ENCODE results near the gene STRA8. TPM values are rescaled to one million over a fixed set of nuclear protein-coding genes. Genes with fewer than 3 reads are reported as not detected.

STRA8 gene
- total RNA-seq, 1 experiment from 2014 or later: not detected

DNA sequence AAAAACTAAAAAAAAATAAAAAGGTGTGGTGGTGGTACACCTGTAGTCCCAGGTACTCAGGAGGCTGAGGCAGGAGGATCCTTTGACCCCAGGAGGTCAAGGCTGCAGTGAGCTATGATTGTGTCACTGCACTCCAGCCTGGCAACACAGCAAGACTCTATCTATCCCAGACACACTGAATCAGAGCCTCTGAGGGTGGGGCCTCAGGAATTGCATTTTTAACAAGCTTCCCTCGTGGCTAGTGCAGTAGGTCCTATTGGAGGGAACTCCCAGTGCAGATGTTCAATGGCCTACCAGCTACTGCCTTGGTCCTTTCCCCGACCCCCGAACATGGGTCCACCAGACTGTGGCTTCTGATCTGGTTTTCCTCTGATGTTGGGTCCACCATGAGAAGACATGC is 14.9 kb downstream of the STRA8 start:
- Histone ChIP-seq H3K36me3 (ENCODE audit: control insufficient read depth, insufficient read depth, low read length) (no peaks in the 10 kb centered on the region), H3K4me3 (ENCODE audit: low read depth in 2 of 2, low read length in 2 of 2) (no peak overlapping the region), H3K4me1 (ENCODE audit: control insufficient read depth, insufficient read depth, low read length) (no peaks in the 10 kb centered on the region), H3K9me3 (ENCODE audit: control insufficient read depth, insufficient read depth, low read depth, low read length) (no peaks in the 10 kb centered on the region), H3K27me3 (ENCODE audit: control insufficient read depth, insufficient read depth, low read length) (peaks cover 2% of the 10 kb centered on the region; the same call in 1 of the 2 replicates), H3K27ac (ENCODE audit: low read length) (no peak overlapping the region)
- ChIA-PET CTCF (interaction anchor here (0.6 kb wide), 1 partner anchor 324 kb away, joined by 4 read pairs; no protein-coding TSS in a partner anchor), POLR2A (no interaction called here)
- intact Hi-C loops (cut with micrococcal nuclease; ENCODE audit: unreplicated experiment): no loop called here
- TF ChIP-seq, protein P1, sequence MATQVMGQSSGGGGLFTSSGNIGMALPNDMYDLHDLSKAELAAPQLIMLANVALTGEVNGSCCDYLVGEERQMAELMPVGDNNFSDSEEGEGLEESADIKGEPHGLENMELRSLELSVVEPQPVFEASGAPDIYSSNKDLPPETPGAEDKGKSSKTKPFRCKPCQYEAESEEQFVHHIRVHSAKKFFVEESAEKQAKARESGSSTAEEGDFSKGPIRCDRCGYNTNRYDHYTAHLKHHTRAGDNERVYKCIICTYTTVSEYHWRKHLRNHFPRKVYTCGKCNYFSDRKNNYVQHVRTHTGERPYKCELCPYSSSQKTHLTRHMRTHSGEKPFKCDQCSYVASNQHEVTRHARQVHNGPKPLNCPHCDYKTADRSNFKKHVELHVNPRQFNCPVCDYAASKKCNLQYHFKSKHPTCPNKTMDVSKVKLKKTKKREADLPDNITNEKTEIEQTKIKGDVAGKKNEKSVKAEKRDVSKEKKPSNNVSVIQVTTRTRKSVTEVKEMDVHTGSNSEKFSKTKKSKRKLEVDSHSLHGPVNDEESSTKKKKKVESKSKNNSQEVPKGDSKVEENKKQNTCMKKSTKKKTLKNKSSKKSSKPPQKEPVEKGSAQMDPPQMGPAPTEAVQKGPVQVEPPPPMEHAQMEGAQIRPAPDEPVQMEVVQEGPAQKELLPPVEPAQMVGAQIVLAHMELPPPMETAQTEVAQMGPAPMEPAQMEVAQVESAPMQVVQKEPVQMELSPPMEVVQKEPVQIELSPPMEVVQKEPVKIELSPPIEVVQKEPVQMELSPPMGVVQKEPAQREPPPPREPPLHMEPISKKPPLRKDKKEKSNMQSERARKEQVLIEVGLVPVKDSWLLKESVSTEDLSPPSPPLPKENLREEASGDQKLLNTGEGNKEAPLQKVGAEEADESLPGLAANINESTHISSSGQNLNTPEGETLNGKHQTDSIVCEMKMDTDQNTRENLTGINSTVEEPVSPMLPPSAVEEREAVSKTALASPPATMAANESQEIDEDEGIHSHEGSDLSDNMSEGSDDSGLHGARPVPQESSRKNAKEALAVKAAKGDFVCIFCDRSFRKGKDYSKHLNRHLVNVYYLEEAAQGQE (IDR thresholded peaks at IDR 0.05; ENCODE audit: insufficient read depth in 1 of 2, low read depth in 2 of 2, low read length in 1 of 2): no peak
- TF ChIP-seq, protein P2, sequence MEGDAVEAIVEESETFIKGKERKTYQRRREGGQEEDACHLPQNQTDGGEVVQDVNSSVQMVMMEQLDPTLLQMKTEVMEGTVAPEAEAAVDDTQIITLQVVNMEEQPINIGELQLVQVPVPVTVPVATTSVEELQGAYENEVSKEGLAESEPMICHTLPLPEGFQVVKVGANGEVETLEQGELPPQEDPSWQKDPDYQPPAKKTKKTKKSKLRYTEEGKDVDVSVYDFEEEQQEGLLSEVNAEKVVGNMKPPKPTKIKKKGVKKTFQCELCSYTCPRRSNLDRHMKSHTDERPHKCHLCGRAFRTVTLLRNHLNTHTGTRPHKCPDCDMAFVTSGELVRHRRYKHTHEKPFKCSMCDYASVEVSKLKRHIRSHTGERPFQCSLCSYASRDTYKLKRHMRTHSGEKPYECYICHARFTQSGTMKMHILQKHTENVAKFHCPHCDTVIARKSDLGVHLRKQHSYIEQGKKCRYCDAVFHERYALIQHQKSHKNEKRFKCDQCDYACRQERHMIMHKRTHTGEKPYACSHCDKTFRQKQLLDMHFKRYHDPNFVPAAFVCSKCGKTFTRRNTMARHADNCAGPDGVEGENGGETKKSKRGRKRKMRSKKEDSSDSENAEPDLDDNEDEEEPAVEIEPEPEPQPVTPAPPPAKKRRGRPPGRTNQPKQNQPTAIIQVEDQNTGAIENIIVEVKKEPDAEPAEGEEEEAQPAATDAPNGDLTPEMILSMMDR (IDR thresholded peaks at IDR 0.05): no peak
- ATAC-seq: no peak
- DNase-seq (ENCODE audit: low read depth, low spot score): no peak
- BruUV-seq (replicated peaks): no TSS peak
- in situ Hi-C loops (cut with HindIII; ENCODE audit: low pct_unique_long_range_greater_than_20kb, low sequenced_read_pairs): no loop called here

DNA sequence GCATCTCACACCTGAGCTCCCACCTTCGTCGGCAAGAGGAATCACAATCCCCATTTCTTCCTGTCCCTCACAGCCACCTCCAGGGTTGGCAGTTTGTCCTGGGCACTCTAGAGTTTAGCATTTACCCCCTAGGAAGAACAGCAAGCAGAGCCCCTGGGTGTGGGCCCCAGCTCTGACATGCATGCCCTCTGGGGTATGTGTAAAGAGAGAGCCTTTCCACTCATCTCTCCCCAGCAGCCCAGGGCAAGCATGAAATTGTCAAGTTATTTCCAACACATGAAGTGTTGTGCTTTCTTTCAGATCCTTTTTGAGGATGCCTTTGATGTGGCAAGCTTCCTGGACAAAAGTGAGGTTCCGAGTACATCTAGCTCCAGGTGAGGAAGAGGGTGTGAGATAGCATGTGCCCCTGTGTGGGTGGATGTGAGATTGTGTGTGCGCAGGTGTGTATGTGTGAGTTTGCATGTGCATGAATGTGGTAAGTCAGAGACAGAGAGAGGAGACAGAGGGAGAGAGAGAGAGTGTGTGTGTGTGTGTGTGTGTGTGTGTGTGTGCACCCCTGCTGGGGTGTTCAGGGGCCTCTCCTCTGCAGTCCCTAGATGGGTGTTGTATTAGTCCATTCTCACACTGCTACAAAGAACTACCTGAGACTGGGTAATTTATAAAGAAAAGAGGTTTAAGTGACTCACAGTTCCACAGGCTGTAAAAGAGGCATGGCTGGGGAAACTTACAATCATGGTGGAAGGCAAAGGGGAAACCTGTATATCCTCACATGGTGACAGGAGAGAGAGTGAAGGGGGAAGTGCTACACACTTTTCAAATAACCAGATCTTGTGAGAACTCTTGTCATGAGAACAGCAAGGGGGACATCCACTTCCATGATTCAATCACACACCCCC is 18.1 kb downstream of the STRA8 start:
- in situ Hi-C loops (cut with HindIII; ENCODE audit: low pct_unique_long_range_greater_than_20kb, low sequenced_read_pairs): no loop called here
- TF ChIP-seq SIN3A (IDR thresholded peaks at IDR 0.05; ENCODE audit: borderline replicate concordance, insufficient read depth, low read depth, low read length) (no peak), TCF7L2 (IDR thresholded peaks at IDR 0.05; ENCODE audit: low read depth, low read length) (no peak), POLR2AphosphoS5 (IDR thresholded peaks at IDR 0.05; ENCODE audit: low read depth, low read length) (no peak)
- TF ChIP-seq, protein P1 (IDR thresholded peaks at IDR 0.05; ENCODE audit: insufficient read depth in 1 of 2, low read depth in 2 of 2, low read length in 1 of 2): no peak
- TF ChIP-seq, protein P2 (IDR thresholded peaks at IDR 0.05): no peak
- H3K27me3 ChIP-seq (ENCODE audit: control insufficient read depth, insufficient read depth, low read length): no peaks in the 10 kb centered on the region
- ChIA-PET CTCF (no interaction called here), POLR2A (no interaction called here)
- no peak for ATAC-seq
- intact Hi-C loops (cut with micrococcal nuclease; ENCODE audit: unreplicated experiment): no loop called here
- H3K27ac ChIP-seq (ENCODE audit: low read length): no peak overlapping the region
- no peaks in the 10 kb centered on the region for H3K36me3 ChIP-seq (ENCODE audit: control insufficient read depth, insufficient read depth, low read length)
- DNase-seq (ENCODE audit: low read depth, low spot score): no peak
- no TSS peak for BruUV-seq (replicated peaks)
- no peak overlapping the region for H3K4me3 ChIP-seq (ENCODE audit: low read depth in 2 of 2, low read length in 2 of 2)
- peaks cover 3% of the 10 kb centered on the region; the same call in 1 of the 2 replicates for H3K4me1 ChIP-seq (ENCODE audit: control insufficient read depth, insufficient read depth, low read length)
- no peaks in the 10 kb centered on the region for H3K9me3 ChIP-seq (ENCODE audit: control insufficient read depth, insufficient read depth, low read depth, low read length)
